Occipital lobe (tissue), 2 donors: ENCODE results near the gene LTB4R2. TPM values are rescaled to one million over a fixed set of nuclear protein-coding genes. Genes with fewer than 3 reads are reported as not detected.
A peak's percentile ranks its signal among the peaks of the same experiment; 100 is the strongest.

Experiments
- DNase-seq: peaks from one replicate; lab custom pipeline; 2025; lab: John Stamatoyannopoulos, UW
- total RNA-seq: library from RNA; depleted of rRNA; stranded (reverse); fragments of >200 nt; gene quantifications from one replicate; pipeline ENCODE4 v1.2.3, GENCODE V29; 2014

Gene LTB4R2
- total RNA-seq, 1 donor from 2014 or later: 1.4 TPM

DNA sequence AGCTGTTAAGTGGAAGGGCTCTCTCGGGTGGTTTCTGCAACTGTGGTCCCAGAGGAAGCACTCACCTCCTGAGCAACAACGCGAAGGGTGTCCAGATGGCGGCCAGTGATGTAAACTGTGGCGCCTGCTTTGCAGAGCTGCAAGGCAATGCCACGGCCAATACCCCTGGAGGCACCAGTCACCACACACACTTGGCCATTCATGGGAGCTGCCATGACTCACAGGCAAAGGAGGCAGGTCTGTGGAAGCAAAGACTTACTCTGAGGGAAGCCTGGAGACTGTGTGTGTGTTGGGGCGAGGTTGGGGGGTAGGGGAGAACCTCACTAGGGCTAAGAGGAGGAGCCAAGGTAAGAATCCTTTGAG lies 11.1 kb upstream of the LTB4R2 start:
- DNase-seq: no peak

- peak; percentile 83 for DNase-seq
Measured at GRCh38 chr14:24299255-24300191, 10.4 kb upstream of the LTB4R2 start, which contains the start of the genes DHRS1 and NOP9. Gene DHRS1 (minus strand): TSS chr14:24299780. CDS start chr14:24299106, 674 bp downstream. Gene NOP9 (plus strand): TSS chr14:24299850. CDS start chr14:24299955, 105 bp downstream.

DNA sequence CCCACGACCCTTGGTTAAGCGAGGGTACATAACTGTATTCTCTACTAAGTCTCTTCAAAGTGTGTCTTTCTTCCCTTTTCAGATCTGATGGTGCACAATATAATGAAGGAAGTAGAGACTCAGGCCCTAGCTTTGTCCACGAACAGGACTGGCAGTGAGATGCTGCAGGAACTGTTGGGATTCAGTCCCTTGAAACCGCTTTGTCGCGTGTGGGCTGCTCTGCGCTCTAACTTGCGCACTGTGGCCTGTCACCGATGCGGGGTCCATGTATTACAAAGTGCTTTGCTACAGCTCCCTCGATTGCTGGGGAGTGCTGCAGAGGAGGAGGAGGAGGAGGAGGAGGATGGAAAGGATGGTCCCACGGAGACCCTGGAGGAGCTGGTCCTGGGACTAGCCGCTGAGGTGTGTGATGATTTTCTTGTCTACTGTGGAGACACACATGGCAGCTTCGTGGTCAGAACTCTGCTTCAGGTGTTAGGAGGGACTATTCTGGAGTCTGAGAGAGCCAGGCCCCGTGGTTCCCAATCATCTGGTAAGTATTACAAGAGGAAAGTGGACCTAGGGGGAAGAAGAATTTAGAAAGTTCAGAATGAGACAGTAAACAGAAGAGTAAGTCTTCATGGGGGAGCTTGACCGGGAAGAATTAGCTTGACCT lies 9.5 kb upstream of the LTB4R2 start:
- DNase-seq: no peak

DNA sequence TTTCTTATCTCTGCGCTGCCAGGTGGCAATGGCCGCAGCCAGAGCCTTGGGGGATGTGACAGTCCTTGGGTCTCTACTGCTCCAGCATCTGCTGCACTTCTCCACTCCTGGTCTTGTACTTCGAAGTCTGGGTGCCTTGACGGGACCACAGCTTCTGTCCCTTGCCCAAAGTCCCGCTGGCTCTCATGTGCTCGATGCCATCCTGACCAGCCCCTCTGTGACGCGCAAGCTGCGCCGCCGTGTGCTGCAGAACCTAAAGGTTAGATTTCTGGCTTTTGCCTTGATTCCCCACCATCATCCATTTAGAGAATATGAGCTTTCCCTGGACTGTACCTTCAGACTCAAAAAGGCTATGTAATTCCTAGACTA lies 5.9 kb upstream of the LTB4R2 start:
- DNase-seq: no peak

DNA sequence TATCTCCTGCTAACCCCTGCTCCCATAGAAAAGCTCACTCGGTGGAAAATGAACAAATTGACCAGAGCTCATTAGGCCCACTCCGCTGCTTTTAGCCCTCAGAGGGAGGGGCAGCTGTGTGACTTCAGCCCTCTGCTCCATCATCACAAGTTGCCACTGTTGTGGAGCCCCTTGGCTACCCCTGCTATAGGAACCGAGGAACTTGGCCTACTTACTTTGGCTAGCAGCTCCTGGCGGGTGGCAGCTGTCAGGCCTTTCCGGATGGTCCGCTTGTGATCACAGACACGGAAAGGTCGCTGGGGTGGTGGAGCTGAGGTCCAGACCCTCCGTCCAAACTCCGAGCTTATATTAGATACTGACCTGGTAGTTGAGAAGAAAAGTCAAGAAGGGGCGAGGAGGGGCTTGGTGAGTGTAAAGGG lies 2.8 kb upstream of the LTB4R2 start:
- no peak for DNase-seq

DNA sequence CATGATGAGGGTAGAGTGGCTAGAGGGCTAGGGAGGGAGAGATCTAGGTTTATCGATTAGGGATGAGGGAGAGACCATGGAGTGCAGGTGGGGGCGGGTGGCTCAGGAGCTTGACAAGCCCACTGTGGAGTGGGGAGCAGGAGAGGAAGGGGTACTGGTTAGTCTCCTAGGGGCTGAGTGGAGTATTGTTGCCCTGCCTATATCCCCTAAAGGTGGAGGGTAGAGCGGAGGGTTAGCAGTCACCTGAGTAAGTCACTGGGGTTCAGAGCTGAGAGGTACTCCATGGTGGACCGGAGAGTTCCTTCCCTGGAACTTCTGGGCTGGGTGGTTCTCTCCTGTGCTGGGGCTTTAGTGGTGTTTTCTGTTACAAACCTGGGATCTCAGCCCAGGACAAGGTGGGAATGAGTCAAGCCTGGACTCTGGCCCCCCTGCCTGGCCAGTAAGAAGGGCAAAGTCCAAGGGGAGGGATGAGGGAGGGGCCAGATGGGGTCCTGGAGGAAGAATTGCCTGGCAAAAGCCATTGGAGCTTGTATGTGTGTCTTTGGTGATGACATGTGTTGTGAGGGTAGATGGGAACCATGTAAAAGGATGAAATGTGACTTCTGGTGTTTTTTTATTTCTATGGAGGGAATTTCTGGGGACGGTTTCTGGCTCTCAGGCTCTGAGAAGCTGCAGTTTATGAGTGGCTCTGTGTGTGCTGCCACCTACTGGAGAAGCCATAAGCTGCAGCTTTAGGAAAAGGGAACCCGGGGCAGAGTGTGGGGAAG lies 2.2 kb upstream of the LTB4R2 start, which contains the start of gene CIDEB:
Gene CIDEB (minus strand): TSS at position 403 of the 767 bp plus-strand sequence. CDS start 119 bp downstream, at position 284.
- DNase-seq: no peak

DNA sequence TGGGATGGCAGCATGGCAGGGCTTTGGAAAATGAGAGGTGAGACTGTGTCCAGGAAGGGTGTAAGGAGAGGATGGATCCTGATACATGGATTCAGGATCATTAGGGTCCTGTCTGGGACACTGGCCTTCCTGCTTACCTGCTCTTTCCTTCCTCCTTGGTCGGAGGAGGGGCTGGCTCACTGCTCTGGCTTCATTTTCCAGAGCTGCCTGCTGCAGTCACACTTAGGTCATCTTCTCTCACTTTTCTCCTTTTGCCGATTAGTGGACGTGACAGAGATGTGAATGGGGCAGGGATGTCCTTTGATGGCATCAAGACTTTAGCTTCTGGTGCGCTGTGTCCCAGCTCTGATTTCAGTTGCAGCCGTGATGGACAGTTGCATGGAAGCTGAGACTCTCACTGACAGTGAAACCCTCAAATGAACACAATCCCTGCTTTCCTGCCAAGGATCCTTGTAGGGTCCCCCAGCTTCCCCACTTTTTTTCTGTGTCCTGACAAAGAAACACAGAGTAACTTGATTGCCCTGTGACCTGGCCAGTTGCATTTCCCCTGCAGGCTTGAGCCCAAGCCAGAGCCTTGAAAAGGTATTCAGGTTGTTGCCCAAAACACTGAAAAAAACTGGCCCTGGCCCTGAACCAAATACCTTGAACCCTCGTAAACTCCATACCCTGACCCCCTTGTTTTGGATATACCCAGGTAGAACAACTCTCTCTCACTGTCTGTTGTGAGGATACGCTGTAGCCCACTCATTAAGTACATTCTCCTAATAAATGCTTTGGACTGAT lies 1.4 kb upstream of the LTB4R2 start:
- DNase-seq: no peak

GRCh38 chr14:24310265-24310645 lies 315 bp downstream of the LTB4R2 start:
- DNase-seq: no peak

DNA sequence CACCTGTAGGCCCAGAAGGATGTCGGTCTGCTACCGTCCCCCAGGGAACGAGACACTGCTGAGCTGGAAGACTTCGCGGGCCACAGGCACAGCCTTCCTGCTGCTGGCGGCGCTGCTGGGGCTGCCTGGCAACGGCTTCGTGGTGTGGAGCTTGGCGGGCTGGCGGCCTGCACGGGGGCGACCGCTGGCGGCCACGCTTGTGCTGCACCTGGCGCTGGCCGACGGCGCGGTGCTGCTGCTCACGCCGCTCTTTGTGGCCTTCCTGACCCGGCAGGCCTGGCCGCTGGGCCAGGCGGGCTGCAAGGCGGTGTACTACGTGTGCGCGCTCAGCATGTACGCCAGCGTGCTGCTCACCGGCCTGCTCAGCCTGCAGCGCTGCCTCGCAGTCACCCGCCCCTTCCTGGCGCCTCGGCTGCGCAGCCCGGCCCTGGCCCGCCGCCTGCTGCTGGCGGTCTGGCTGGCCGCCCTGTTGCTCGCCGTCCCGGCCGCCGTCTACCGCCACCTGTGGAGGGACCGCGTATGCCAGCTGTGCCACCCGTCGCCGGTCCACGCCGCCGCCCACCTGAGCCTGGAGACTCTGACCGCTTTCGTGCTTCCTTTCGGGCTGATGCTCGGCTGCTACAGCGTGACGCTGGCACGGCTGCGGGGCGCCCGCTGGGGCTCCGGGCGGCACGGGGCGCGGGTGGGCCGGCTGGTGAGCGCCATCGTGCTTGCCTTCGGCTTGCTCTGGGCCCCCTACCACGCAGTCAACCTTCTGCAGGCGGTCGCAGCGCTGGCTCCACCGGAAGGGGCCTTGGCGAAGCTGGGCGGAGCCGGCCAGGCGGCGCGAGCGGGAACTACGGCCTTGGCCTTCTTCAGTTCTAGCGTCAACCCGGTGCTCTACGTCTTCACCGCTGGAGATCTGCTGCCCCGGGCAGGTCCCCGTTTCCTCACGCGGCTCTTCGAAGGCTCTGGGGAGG lies 985 bp downstream of the LTB4R2 start, which contains the start of gene LTB4R:
Gene LTB4R (plus strand): TSS at position 857 of the 959 bp plus-strand sequence. CDS start 4,150 bp downstream, outside the sequence.
- peak; percentile 34 for DNase-seq

- DNase-seq: no peak
Measured at GRCh38 chr14:24311837-24312615, 2.1 kb downstream of the LTB4R2 start.

DNA sequence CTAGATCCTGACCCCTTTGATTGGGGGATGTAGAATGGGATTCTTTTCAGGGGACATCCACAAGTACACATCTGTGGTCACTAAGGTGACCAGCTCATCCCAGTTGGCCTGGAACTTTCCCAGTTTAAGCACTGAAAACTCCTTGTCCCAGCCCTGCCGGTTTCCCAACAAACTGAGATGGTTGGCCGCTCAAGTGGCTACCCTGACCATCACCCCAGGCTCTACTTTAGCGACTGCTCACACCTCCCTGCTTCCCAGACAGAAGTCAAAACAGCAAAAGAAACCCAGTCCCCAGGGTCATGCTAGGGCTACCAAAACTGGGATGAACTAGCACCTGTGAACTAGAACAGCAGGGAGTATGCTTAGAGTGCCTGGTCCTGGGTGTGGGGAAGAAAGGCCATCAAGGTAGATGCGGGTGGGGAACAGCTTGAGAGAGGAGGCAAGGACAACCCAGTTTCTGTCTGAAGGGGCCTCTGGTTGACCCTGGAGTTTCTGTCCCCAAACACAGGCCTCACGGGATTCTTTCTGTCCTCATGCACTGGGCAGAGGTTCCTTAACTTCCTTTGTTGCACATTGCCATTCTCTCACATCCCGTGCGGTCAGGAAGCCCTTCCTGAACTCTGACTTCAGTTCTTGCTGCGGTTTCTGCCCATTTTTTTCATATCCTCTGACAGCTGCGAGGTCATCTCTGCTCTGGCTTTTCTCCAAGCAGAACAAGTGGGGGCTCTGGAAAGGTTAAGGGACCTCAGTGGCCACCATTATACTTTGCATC lies 3.0 kb downstream of the LTB4R2 start:
- no peak for DNase-seq

GRCh38 chr14:24313913-24314312 lies 4.0 kb downstream of the LTB4R2 start:
- DNase-seq: no peak

DNA sequence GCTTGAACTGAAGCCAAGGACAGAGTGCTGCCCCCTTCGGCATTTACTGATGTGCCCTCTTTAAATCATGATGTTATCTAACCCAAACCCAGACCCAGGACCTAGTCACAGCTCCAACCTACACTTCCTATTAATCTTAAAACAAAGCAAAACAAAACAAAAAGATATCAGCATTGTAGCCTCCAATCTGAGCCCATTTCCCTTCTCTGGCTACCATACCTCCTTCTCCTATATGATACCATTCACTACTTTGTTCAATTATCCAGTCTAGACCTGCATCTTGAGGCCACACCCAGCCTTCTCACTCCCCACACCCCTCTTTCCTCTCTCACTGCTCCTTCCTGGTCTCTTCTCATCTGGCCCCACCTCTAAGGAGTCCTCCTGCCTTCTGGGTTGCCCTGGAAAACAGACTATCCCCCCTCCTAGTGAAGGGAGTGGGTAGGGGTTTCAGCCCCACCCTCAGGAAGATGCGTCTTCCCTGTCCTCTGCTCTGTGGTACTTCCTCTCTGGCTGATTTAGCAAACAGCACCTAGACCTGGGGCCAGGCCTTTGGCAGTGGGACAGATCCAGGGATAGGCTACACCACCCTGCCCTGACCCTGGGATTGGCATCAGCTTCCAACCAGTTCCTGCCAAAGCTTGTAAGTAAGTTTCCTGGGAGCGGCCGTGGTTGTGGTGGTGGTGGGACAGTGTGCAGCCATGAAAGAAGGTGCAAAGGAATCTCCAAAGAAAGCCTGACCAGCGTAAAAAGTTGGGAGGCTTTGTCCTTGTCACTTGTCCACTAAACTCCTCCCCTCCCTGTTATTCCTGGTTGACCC lies 4.6 kb downstream of the LTB4R2 start:
- DNase-seq: no peak

DNA sequence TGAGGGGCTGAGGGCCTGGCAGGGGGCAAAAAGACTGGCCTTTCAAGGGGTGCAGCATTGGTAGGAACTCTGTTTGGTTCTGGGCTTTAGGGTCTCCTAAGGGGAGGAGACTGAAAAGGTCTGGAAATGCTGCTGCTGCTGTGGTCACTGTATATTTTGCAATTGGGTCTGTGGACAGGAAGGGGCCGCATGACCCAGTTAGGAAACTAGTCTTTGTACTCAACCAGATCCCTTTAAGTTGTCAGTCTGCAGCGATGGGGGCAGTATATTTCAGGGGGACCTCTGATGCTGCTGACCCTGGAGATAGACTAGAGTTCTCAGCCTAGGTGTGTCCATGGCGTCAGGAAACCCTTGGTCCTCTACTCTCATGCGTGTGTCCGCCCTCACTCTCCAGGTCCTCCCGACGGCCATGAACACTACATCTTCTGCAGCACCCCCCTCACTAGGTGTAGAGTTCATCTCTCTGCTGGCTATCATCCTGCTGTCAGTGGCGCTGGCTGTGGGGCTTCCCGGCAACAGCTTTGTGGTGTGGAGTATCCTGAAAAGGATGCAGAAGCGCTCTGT lies 5.4 kb downstream of the LTB4R2 start:
- no peak for DNase-seq

DNA sequence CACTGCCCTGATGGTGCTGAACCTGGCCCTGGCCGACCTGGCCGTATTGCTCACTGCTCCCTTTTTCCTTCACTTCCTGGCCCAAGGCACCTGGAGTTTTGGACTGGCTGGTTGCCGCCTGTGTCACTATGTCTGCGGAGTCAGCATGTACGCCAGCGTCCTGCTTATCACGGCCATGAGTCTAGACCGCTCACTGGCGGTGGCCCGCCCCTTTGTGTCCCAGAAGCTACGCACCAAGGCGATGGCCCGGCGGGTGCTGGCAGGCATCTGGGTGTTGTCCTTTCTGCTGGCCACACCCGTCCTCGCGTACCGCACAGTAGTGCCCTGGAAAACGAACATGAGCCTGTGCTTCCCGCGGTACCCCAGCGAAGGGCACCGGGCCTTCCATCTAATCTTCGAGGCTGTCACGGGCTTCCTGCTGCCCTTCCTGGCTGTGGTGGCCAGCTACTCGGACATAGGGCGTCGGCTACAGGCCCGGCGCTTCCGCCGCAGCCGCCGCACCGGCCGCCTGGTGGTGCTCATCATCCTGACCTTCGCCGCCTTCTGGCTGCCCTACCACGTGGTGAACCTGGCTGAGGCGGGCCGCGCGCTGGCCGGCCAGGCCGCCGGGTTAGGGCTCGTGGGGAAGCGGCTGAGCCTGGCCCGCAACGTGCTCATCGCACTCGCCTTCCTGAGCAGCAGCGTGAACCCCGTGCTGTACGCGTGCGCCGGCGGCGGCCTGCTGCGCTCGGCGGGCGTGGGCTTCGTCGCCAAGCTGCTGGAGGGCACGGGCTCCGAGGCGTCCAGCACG lies 6.1 kb downstream of the LTB4R2 start:
- DNase-seq: no peak

- DNase-seq: no peak
Measured at GRCh38 chr14:24316597-24316950, 6.6 kb downstream of the LTB4R2 start.
